Measurements from ENCODE around the gene PAQR4.

DNA sequence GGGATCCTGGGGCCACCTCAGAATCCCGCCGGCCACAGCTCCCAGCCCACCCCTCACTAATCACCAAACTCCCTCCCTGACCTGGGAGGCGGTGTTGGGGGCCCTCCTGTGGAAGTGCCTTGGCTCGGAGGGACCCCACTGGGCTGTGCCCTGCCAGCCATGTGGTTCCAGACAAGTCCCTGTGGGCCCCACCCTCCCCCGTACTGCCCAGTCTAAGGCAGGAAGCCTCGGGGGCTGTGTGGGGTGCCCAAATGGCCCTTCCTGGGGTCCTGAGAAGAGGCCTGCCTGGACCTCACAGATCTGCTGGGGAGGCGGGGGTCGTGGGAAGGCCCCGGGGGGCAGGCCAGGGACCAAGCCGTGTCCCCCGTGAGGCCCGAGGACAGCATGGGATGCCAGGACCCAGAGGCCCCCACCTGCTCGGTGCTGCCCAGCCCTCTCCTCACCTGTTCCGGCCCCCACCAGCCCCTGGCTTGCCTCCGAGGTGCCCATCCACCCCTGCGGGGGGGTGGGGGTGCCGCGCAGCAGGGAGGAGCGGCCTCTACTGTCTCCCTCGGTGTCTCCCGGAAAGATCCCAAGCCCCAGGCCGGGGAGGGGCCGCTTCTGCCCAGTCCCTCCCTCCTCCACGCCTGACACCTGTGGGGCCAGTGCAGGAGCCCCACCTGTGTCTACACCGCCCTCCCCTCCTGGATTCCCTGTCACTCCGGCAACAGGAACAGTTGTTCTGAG, 14.3 kb upstream of the PAQR4 start:
- TF ChIP-seq, protein P1, sequence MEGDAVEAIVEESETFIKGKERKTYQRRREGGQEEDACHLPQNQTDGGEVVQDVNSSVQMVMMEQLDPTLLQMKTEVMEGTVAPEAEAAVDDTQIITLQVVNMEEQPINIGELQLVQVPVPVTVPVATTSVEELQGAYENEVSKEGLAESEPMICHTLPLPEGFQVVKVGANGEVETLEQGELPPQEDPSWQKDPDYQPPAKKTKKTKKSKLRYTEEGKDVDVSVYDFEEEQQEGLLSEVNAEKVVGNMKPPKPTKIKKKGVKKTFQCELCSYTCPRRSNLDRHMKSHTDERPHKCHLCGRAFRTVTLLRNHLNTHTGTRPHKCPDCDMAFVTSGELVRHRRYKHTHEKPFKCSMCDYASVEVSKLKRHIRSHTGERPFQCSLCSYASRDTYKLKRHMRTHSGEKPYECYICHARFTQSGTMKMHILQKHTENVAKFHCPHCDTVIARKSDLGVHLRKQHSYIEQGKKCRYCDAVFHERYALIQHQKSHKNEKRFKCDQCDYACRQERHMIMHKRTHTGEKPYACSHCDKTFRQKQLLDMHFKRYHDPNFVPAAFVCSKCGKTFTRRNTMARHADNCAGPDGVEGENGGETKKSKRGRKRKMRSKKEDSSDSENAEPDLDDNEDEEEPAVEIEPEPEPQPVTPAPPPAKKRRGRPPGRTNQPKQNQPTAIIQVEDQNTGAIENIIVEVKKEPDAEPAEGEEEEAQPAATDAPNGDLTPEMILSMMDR (IDR thresholded peaks at IDR 0.05 in 4 of 5, conservative IDR thresholded peaks at IDR 0.05 in 1 of 5), result no peak
- TF ChIP-seq POLR2A (IDR thresholded peaks at IDR 0.05), result no peak

Data from gastrocnemius medialis (tissue), 4 donors.